K562 (cell line): ENCODE results near the gene PAIP2. TPM values are rescaled to one million over a fixed set of nuclear protein-coding genes. Genes with fewer than 3 reads are reported as not detected.

Source experiments
- ARID1B ChIP-seq: fragments of 450-650 bp; IDR thresholded peaks from 2 replicates; pipeline ENCODE4 v1.6.1; 2016; ENCODE audit warnings: antibody characterized with exemption, mild to moderate bottlenecking, inconsistent platforms
- ARID2 ChIP-seq: fragments of 450-650 bp; IDR thresholded peaks from 2 replicates; pipeline ENCODE4 v1.6.1; 2017; ENCODE audit warnings: antibody characterized with exemption, mild to moderate bottlenecking
- BACH1 ChIP-seq: fragments of 200-800 bp; sonication (Bioruptor generic); IDR thresholded peaks from 2 replicates; pipeline ENCODE4 v1.6.1; 2016; ENCODE audit warnings: missing genetic modification characterization, missing compliant biosample characterization
- JUND ChIP-seq, 2 experiments: IDR thresholded peaks; 2 replicates in 1 of 2; 3 replicates in 1 of 2; pipeline ENCODE4 v1.6.1; 2011; ENCODE audit warnings: borderline replicate concordance in 2 of 2, low read depth in 2 of 2, low read length in 2 of 2, improper control_type of control experiment in 1 of 2, missing biosample characterization in 1 of 2, missing genetic modification characterization in 1 of 2, missing genetic modification reagents in 1 of 2
- LEF1 ChIP-seq: fragments of 450-650 bp; IDR thresholded peaks from 2 replicates; pipeline ENCODE4 v1.6.1; 2016; ENCODE audit warnings: mild to moderate bottlenecking
- NFIC ChIP-seq: fragments of 450-650 bp; IDR thresholded peaks from 2 replicates; pipeline ENCODE4 v1.6.1; 2017; ENCODE audit warnings: mild to moderate bottlenecking, inconsistent platforms
- PHB2 ChIP-seq: fragments of 450-650 bp; IDR thresholded peaks from 2 replicates; pipeline ENCODE4 v1.6.1; 2017; ENCODE audit warnings: low read depth
- POLR2H ChIP-seq: IDR thresholded peaks from 2 replicates; pipeline ENCODE4 v1.6.1; 2016; ENCODE audit warnings: missing genetic modification characterization, low read depth, mild to moderate bottlenecking, control low read depth, missing compliant biosample characterization, moderate library complexity
- SLC30A9 ChIP-seq: fragments of 250-450 bp; sonication (Bioruptor Pico); IDR thresholded peaks from 2 replicates; pipeline ENCODE4 v1.8.0; 2022; ENCODE audit warnings: mild to moderate bottlenecking, moderate library complexity
- SMARCB1 ChIP-seq: IDR thresholded peaks from 2 replicates; pipeline ENCODE4 v1.6.1; 2011; ENCODE audit warnings: improper control_type of control experiment, low read depth; ENCODE audit not compliant: insufficient read length
- TAF7 ChIP-seq: fragments of 450-650 bp; IDR thresholded peaks from 2 replicates; pipeline ENCODE4 v1.6.1; 2016; ENCODE audit warnings: missing genetic modification characterization, missing compliant biosample characterization
- TEAD2 ChIP-seq: fragments of 450-650 bp; IDR thresholded peaks from 2 replicates; pipeline ENCODE4 v1.6.1; 2016; ENCODE audit warnings: missing genetic modification characterization, control low read depth, missing compliant biosample characterization
- TEAD4 ChIP-seq, 2 experiments: sonication (generic) in 1 of 2; formaldehyde crosslinking in 1 of 2; IDR thresholded peaks; 2 replicates each; pipeline versions ENCODE4 v1.6.1 to v1.8.0; 2012 to 2022; ENCODE audit warnings: borderline replicate concordance in 1 of 2, inconsistent platforms in 1 of 2, low read length in 1 of 2, mild to moderate bottlenecking in 1 of 2, missing genetic modification reagents in 1 of 2
- ZFP30 ChIP-seq: fragments of 250-450 bp; sonication (Bioruptor Pico); IDR thresholded peaks from 2 replicates; pipeline ENCODE4 v1.8.0; 2022; ENCODE audit warnings: moderate library complexity, mild to moderate bottlenecking, inconsistent platforms, borderline replicate concordance
- ZNF644 ChIP-seq: fragments of 200-800 bp; sonication (Bioruptor generic); IDR thresholded peaks from 2 replicates; pipeline ENCODE4 v1.6.1; 2016; ENCODE audit warnings: low read depth, missing genetic modification characterization, missing compliant biosample characterization
- ZNF780A ChIP-seq: fragments of 250-450 bp; sonication (Bioruptor Pico); IDR thresholded peaks from 2 replicates; pipeline ENCODE4 v1.5.0; 2021; ENCODE audit warnings: mild to moderate bottlenecking
- polyA plus RNA-seq, 8 experiments: library from polyadenylated mRNA; depleted of rRNA in 4 of 8; stranded (reverse) in 5 of 8; unstranded in 3 of 8; fragments of >200 nt; fragmentation: Nextera tagmentation in 2 of 8; fragmentation: Illumina TruSeq in 1 of 8; extraction: Ambion mirVana in 2 of 8; extraction: Trizol in 1 of 8; gene quantifications; 2 replicates each; pipeline versions ENCODE4 v1.2.1 to v1.2.3, GENCODE V29; 2011 to 2014; ENCODE audit warnings: inconsistent platforms in 1 of 8, missing spikeins in 1 of 8
- total RNA-seq, 7 experiments: library from RNA; depleted of rRNA in 6 of 7; stranded (reverse); fragments of >200 nt in 6 of 7; fragmentation: Illumina TruSeq in 2 of 7; extraction: Trizol in 2 of 7; gene quantifications; 2 replicates each; pipeline versions ENCODE4 v1.2.1 to v1.2.3, GENCODE V29; 2011 to 2021; ENCODE audit warnings: low replicate concordance in 1 of 7
- TF ChIP-seq, protein P1 (sequence below): fragments of 450-650 bp; formaldehyde crosslinking; IDR thresholded peaks from 2 replicates; pipeline ENCODE4 v1.4.0; 2020; ENCODE audit warnings: mild to moderate bottlenecking, moderate library complexity
- TF ChIP-seq, protein P2 (sequence below), 2 experiments: fragments of 450-650 bp; IDR thresholded peaks; 2 replicates each; pipeline ENCODE4 v1.6.1; 2016; ENCODE audit warnings: mild to moderate bottlenecking in 2 of 2, borderline replicate concordance in 1 of 2, low read depth in 1 of 2, moderate library complexity in 1 of 2
- TF ChIP-seq, protein P3 (sequence below): fragments of 450-650 bp; IDR thresholded peaks from 2 replicates; pipeline ENCODE4 v1.6.1; 2016; ENCODE audit warnings: low read depth, mild to moderate bottlenecking, moderate library complexity

The PAIP2 gene
- total and polyA plus RNA-seq, 9 of the 15 experiments (the other 6 are each of a cell fraction or from before 2014, with no cell fraction given): 78.3 to 187 (median 128) TPM

DNA sequence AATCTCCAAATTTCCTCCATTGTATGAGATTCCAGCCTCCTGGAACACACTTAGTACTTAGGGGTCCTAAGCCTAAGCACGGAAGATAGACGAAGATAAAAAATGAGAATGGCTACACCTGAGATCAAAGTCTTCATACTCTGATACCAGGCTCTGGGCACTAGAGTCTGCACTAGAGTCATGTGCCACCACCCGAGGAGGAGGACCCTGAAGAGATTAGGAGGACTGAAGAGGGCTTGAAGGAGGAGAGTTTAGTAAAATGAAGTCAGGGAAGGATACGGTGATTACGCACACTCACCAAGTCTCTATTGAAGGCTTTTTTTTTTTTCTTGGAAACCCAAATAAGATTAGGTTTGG lies 62.8 kb downstream of the PAIP2 start (continued):
- TF ChIP-seq, protein P1, sequence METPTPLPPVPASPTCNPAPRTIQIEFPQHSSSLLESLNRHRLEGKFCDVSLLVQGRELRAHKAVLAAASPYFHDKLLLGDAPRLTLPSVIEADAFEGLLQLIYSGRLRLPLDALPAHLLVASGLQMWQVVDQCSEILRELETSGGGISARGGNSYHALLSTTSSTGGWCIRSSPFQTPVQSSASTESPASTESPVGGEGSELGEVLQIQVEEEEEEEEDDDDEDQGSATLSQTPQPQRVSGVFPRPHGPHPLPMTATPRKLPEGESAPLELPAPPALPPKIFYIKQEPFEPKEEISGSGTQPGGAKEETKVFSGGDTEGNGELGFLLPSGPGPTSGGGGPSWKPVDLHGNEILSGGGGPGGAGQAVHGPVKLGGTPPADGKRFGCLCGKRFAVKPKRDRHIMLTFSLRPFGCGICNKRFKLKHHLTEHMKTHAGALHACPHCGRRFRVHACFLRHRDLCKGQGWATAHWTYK (CRISPR knock-in tag): peak; percentile 18; the same call in 1 of the 2 replicates
- TF ChIP-seq, protein P2, sequence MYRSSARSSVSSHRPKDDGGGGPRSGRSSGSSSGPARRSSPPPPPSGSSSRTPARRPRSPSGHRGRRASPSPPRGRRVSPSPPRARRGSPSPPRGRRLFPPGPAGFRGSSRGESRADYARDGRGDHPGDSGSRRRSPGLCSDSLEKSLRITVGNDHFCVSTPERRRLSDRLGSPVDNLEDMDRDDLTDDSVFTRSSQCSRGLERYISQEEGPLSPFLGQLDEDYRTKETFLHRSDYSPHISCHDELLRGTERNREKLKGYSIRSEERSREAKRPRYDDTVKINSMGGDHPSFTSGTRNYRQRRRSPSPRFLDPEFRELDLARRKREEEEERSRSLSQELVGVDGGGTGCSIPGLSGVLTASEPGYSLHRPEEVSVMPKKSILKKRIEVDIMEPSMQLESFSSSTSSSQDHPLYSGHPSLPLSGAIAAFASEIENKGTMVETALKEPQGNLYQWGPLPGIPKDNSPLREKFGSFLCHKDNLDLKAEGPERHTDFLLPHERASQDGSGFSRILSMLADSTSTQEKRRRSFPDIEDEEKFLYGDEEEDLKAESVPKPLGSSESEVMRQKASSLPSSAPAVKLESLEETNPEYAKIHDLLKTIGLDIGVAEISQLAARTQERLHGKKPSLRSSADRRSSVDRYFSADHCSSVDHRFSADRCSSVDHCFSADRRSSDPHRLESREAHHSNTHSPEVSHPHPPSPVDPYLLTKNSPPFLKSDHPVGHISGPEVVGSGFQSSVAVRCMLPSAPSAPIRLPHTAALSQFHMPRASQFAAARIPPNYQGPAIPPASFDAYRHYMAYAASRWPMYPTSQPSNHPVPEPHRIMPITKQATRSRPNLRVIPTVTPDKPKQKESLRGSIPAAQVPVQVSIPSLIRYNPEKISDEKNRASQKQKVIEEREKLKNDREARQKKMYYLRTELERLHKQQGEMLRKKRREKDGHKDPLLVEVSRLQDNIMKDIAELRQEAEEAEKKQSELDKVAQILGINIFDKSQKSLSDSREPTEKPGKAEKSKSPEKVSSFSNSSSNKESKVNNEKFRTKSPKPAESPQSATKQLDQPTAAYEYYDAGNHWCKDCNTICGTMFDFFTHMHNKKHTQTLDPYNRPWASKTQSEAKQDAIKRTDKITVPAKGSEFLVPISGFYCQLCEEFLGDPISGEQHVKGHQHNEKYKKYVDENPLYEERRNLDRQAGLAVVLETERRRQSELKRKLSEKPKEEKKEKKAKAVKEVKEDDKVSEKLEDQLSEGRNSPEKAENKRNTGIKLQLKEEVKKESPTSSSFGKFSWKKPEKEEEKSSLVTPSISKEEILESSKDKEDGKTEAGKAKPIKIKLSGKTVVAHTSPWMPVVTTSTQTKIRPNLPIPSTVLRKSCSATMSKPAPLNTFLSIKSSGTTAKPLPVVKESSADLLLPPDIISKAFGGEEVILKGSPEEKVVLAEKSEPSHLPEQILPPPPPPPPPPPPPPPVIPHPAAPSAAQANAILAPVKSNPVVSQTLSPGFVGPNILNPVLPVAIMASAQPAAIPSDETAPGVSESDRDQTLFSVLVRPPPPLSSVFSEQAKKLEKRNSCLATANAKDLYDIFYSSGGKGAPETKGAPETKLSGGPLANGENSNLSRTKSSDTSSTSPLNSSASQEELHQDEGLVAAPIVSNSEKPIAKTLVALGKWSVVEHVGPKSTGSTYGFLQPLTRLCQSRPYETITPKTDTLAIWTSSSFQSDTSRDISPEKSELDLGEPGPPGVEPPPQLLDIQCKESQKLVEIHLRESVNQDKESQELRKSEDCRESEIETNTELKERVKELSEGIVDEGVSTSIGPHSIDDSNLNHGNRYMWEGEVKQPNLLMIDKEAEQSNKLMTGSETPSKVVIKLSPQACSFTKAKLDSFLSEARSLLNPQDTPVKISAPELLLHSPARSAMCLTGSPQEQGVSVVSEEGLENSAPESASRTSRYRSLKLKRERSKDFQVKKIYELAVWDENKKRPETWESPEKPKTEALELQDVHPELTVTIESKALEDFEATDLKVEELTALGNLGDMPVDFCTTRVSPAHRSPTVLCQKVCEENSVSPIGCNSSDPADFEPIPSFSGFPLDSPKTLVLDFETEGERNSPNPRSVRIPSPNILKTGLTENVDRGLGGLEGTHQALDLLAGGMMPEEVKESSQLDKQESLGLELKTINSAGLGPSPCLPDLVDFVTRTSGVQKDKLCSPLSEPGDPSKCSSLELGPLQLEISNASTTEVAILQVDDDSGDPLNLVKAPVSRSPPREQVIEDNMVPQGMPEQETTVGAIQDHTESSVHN (IDR thresholded peaks at IDR 0.05; ENCODE audit: borderline replicate concordance in 1 of 2, low read depth in 1 of 2): no peak
- TF ChIP-seq TEAD2 (tag) (no peak), PHB2 (0 out of 2 replicates have a peak, but pooled peaks have one; percentile 24), ZNF644 (tag) (0 out of 2 replicates have a peak, but pooled peaks have one; percentile 36), SLC30A9 (no peak), ZFP30 (CRISPR knock-in tag) (no peak), ARID1B (no peak), BACH1 (tag) (peak; percentile 42; the same call in 1 of the 2 replicates), JUND (IDR thresholded peaks at IDR 0.05; ENCODE audit: borderline replicate concordance, low read depth, low read length) (no peak), JUND (tag; IDR thresholded peaks at IDR 0.05; ENCODE audit: borderline replicate concordance, low read depth, low read length) (no peak), ZNF780A (no peak), LEF1 (peak; percentile 47; the same call in 1 of the 2 replicates), NFIC (0 out of 2 replicates have a peak, but pooled peaks have one; percentile 6), SMARCB1 (no peak), POLR2H (0 out of 2 replicates have a peak, but pooled peaks have one; percentile 20), ARID2 (0 out of 2 replicates have a peak, but pooled peaks have one; percentile 8), TEAD4 (IDR thresholded peaks at IDR 0.05; ENCODE audit: low read length) (no peak), TEAD4 (CRISPR knock-in tag; IDR thresholded peaks at IDR 0.05; ENCODE audit: borderline replicate concordance) (no peak), TAF7 (0 out of 2 replicates have a peak, but pooled peaks have one; percentile 28)
- TF ChIP-seq, protein P3, sequence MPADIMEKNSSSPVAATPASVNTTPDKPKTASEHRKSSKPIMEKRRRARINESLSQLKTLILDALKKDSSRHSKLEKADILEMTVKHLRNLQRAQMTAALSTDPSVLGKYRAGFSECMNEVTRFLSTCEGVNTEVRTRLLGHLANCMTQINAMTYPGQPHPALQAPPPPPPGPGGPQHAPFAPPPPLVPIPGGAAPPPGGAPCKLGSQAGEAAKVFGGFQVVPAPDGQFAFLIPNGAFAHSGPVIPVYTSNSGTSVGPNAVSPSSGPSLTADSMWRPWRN: no peak
